ENCODE results near the gene GKAP1. TPM values are rescaled to one million over a fixed set of nuclear protein-coding genes. Genes with fewer than 3 reads are reported as not detected.
"Not testable (repeated sequence)": the region's sequence is repeated elsewhere in the genome, so short reads cannot be mapped to it uniquely, and the experiment has no call there.

Gene GKAP1
- total and polyA plus RNA-seq, 11 donors = 12.7 to 23.5 (median 20.1) TPM

GRCh38 chr9:83809213-83809612 lies 8.4 kb downstream of the GKAP1 start:
- DNase-seq; intact Hi-C loops (cut with DNase I); H3K4me3 ChIP-seq; H3K27ac ChIP-seq; H3K4me1 ChIP-seq; H3K9me3 ChIP-seq; ATAC-seq; H3K27me3 ChIP-seq: not testable (repeated sequence)
- WGBS, 4 donors = 33 to 62% (median 49%) methylated on average over 1 of the region's 1 CpG
- H3K36me3 ChIP-seq = peaks cover 0 to 33% (median 7%) of the 10 kb centered on the region in 9 donors

DNA sequence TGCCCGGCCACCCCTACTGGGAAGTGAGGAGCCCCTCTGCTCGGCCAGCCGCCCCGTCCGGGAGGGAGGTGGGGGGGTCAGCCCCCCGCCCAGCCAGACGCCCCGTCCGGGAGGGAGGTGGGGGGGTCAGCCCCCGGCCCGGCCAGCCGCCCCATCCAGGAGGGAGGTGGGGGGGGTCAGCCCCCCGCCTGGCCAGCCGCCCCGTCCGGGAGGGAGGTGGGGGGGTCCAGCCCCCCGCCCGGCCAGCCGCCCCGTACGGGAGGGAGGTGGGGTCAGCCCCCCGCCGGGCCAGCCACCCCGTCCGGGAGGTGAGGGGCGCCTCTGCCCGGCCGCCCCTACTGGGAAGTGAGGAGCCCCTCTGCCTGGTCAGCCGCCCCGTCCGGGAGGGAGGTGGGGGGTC lies 13.1 kb downstream of the GKAP1 start:
- WGBS, 4 donors = 94 to 100% (median 96%) methylated on average over 1 to 30 of the region's 31 CpGs; no CpG with 5 or more reads in 1 of the 4 donors
- H3K4me1 ChIP-seq; intact Hi-C loops (cut with DNase I); H3K27ac ChIP-seq; H3K4me3 ChIP-seq; H3K27me3 ChIP-seq; DNase-seq; ATAC-seq; H3K9me3 ChIP-seq: not testable (repeated sequence)
- H3K36me3 ChIP-seq = peaks cover 0 to 24% (median 7%) of the 10 kb centered on the region in 9 donors

- H3K4me3 ChIP-seq; H3K4me1 ChIP-seq; H3K27me3 ChIP-seq; H3K27ac ChIP-seq; ATAC-seq; H3K9me3 ChIP-seq; intact Hi-C loops (cut with DNase I); DNase-seq: not testable (repeated sequence)
- peaks cover 0 to 29% (median 7%) of the 10 kb centered on the region in 9 donors for H3K36me3 ChIP-seq
- WGBS, 4 donors = 96 to 100% (median 98%) methylated on average over 9 to 28 of the region's 33 CpGs; no CpG with 5 or more reads in 1 of the 4 donors
Observed at GRCh38 chr9:83803941-83804340, 13.6 kb downstream of the GKAP1 start.

- no peak overlapping the region for H3K27ac ChIP-seq
- H3K27me3 ChIP-seq = no peaks in the 10 kb centered on the region
- H3K4me1 ChIP-seq = no peaks in the 10 kb centered on the region
- TF ChIP-seq, protein P1, sequence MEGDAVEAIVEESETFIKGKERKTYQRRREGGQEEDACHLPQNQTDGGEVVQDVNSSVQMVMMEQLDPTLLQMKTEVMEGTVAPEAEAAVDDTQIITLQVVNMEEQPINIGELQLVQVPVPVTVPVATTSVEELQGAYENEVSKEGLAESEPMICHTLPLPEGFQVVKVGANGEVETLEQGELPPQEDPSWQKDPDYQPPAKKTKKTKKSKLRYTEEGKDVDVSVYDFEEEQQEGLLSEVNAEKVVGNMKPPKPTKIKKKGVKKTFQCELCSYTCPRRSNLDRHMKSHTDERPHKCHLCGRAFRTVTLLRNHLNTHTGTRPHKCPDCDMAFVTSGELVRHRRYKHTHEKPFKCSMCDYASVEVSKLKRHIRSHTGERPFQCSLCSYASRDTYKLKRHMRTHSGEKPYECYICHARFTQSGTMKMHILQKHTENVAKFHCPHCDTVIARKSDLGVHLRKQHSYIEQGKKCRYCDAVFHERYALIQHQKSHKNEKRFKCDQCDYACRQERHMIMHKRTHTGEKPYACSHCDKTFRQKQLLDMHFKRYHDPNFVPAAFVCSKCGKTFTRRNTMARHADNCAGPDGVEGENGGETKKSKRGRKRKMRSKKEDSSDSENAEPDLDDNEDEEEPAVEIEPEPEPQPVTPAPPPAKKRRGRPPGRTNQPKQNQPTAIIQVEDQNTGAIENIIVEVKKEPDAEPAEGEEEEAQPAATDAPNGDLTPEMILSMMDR (IDR thresholded peaks at IDR 0.05) = no peak
- no peak for TF ChIP-seq POLR2A (IDR thresholded peaks at IDR 0.05)
- 80 to 89% (median 85%) methylated on average over 13 of the region's 13 CpGs for WGBS, 4 donors
- H3K36me3 ChIP-seq = peaks cover 0 to 37% (median 19%) of the 10 kb centered on the region in 9 donors
- no peak for ATAC-seq
- H3K4me3 ChIP-seq = no peak overlapping the region
- H3K9me3 ChIP-seq = no peaks in the 10 kb centered on the region
- intact Hi-C loops (cut with DNase I) = no loop called here
- DNase-seq = no peak
Observed at GRCh38 chr9:83800236-83801033, 17.1 kb downstream of the GKAP1 start.

GRCh38 chr9:83794051-83794450 lies 23.5 kb downstream of the GKAP1 start:
- intact Hi-C loops (cut with DNase I) = no loop called here
- Histone ChIP-seq H3K4me1 (no peaks in the 10 kb centered on the region), H3K27me3 (no peaks in the 10 kb centered on the region), H3K9me3 (no peaks in the 10 kb centered on the region), H3K4me3 (no peak overlapping the region), H3K27ac (no peak overlapping the region), H3K36me3 (peaks cover 0 to 52% (median 27%) of the 10 kb centered on the region in 9 donors)
- WGBS, 4 donors = 90 to 100% (median 97%) methylated on average over 2 of the region's 2 CpGs
- no peak for DNase-seq
- ATAC-seq = no peak
- TF ChIP-seq POLR2A (IDR thresholded peaks at IDR 0.05) = no peak
- TF ChIP-seq, protein P1 (IDR thresholded peaks at IDR 0.05) = no peak
